GM19395 (cell line): ENCODE measurements around the gene HK1.
"Not testable (repeated sequence)": the region's sequence is repeated elsewhere in the genome, so short reads cannot be mapped to it uniquely, and the experiment has no call there.

Experiments used
- ATAC-seq: cut with Tn5 transposase; IDR thresholded peaks from one replicate; pipeline ENCODE4 v1.9.1; 2021; ENCODE audit warnings: mild to moderate bottlenecking, moderate library complexity; ENCODE audit not compliant: unreplicated experiment

Gene HK1

GRCh38 chr10:69443354-69443753 is 165.1 kb downstream of the HK1 start:
- ATAC-seq = no peak

- no peak for ATAC-seq
These were observed 166.7 kb downstream of the HK1 start for GRCh38 chr10:69445041-69445440.

- ATAC-seq = no peak
These were observed 167.9 kb downstream of the HK1 start for GRCh38 chr10:69446229-69446628.

- ATAC-seq = no peak
These were observed 168.4 kb downstream of the HK1 start for GRCh38 chr10:69446650-69447151.

- peak; percentile 48 for ATAC-seq
These were observed 171.5 kb downstream of the HK1 start for GRCh38 chr10:69449841-69450240.

GRCh38 chr10:69450395-69450794 is 172.1 kb downstream of the HK1 start:
- not testable (repeated sequence) for ATAC-seq

- peak; percentile 75 for ATAC-seq
These were observed 173.0 kb downstream of the HK1 start, which contains the start of gene TSPAN15 for GRCh38 chr10:69451209-69451783. Gene TSPAN15, plus strand, starts transcription at chr10:69451465. Its CDS starts 130 bp downstream, at chr10:69451595.
